Measurements from ENCODE around the gene TMEM95. TPM values are rescaled to one million over a fixed set of nuclear protein-coding genes. Genes with fewer than 3 reads are reported as not detected.
A peak's percentile ranks its signal among the peaks of the same experiment; 100 is the strongest.

TMEM95 gene
- total RNA-seq, 1 experiment from 2014 or later, result not detected

DNA sequence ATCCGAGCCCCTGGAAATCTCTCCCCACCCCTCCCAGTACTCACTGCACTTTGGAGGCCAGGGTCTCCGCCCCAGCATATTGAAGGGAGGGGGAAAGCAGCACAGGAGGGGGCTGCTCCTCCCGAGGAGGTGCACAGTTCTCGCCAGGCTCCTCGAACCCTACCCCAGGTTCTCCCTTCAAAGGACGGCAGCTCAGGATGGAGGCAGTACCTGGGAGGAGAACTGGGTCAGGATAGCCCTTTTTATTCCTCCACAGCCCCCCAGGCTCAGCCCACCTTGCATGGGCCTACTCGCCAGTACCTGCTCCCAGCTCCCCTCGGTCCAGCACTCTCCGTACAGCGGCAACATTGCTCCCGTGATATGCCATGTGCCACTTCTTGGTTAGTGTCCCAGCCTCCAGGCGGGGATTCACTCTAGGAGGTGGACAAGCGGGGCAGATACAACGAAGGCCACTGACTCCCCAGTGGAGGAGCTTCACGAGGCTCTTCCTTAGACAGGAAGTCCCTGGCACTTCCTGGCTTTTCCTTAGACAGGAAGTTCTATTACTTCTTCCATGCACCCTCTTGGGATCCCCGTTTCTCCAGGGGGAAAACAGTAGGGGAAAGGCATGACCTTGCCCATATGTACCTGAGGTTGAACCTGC, 37.7 kb upstream of the TMEM95 start:
- peaks cover 8% of the 10 kb centered on the region for H3K4me1 Mint-ChIP-seq (ENCODE audit: low read depth, unreplicated experiment)
- intact Hi-C loops (cut with micrococcal nuclease; ENCODE audit: unreplicated experiment), result no loop called here
- H3K4me3 Mint-ChIP-seq (ENCODE audit: low read depth, unreplicated experiment), result peak overlapping the region; percentile 34

GRCh38 chr17:7318121-7318860, 36.7 kb upstream of the TMEM95 start:
- H3K4me1 Mint-ChIP-seq (ENCODE audit: low read depth, unreplicated experiment), result peaks cover 8% of the 10 kb centered on the region
- H3K27me3 Mint-ChIP-seq (ENCODE audit: unreplicated experiment), result no peaks in the 10 kb centered on the region
- H3K36me3 Mint-ChIP-seq (ENCODE audit: insufficient read depth, unreplicated experiment), result peaks cover 60% of the 10 kb centered on the region
- no peaks in the 10 kb centered on the region for H3K9me3 Mint-ChIP-seq (ENCODE audit: low read depth, unreplicated experiment)
- no peak for DNase-seq
- no TSS peak for BruUV-seq (replicated peaks)
- no peak overlapping the region for H3K27ac Mint-ChIP-seq (ENCODE audit: unreplicated experiment)
- TF ChIP-seq CTCF (IDR thresholded peaks at IDR 0.05; ENCODE audit: unreplicated experiment), result no peak
- intact Hi-C loops (cut with micrococcal nuclease; ENCODE audit: unreplicated experiment), result no loop called here
- CTCF ChIA-PET, result no interaction called here
- H3K4me3 Mint-ChIP-seq (ENCODE audit: low read depth, unreplicated experiment), result no peak overlapping the region

More for the DNA sequence above, 37.7 kb upstream of the TMEM95 start:
- H3K9me3 Mint-ChIP-seq (ENCODE audit: low read depth, unreplicated experiment), result no peaks in the 10 kb centered on the region
- no peak for DNase-seq
- BruUV-seq (replicated peaks), result no TSS peak
- H3K27ac Mint-ChIP-seq (ENCODE audit: unreplicated experiment), result peak overlapping the region; percentile 56
- peaks cover 70% of the 10 kb centered on the region for H3K36me3 Mint-ChIP-seq (ENCODE audit: insufficient read depth, unreplicated experiment)
- CTCF ChIA-PET, result no interaction called here
- no peaks in the 10 kb centered on the region for H3K27me3 Mint-ChIP-seq (ENCODE audit: unreplicated experiment)
- no peak for TF ChIP-seq CTCF (IDR thresholded peaks at IDR 0.05; ENCODE audit: unreplicated experiment)

DNA sequence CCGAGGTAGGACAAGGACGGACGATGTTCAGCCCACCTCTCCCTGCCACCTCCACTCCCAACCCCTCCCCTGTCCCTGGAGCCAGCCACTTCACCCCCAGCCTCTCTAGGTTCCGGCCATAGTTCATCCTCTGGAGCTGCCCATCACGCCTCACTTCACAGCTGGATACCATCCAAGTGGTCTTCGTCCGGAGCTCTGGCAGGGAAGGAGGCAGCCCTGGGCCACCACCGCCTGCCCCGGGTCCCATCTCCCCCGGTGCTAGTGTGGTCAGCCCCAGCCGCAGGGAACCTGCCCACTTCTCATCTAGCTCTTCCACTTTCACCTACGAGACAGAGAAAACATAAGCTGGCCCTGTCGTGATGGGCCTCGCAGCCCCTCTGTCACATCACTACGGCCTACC, 33.5 kb upstream of the TMEM95 start:
- BruUV-seq (replicated peaks), result no TSS peak
- intact Hi-C loops (cut with micrococcal nuclease; ENCODE audit: unreplicated experiment), result no loop called here
- Mint-ChIP-seq H3K27me3 (ENCODE audit: unreplicated experiment) (no peaks in the 10 kb centered on the region), H3K27ac (ENCODE audit: unreplicated experiment) (no peak overlapping the region), H3K4me1 (ENCODE audit: low read depth, unreplicated experiment) (no peaks in the 10 kb centered on the region), H3K4me3 (ENCODE audit: low read depth, unreplicated experiment) (no peak overlapping the region), H3K36me3 (ENCODE audit: insufficient read depth, unreplicated experiment) (peaks cover 34% of the 10 kb centered on the region), H3K9me3 (ENCODE audit: low read depth, unreplicated experiment) (no peaks in the 10 kb centered on the region)
- no peak for DNase-seq
- CTCF ChIA-PET, result no interaction called here
- no peak for TF ChIP-seq CTCF (IDR thresholded peaks at IDR 0.05; ENCODE audit: unreplicated experiment)

DNA sequence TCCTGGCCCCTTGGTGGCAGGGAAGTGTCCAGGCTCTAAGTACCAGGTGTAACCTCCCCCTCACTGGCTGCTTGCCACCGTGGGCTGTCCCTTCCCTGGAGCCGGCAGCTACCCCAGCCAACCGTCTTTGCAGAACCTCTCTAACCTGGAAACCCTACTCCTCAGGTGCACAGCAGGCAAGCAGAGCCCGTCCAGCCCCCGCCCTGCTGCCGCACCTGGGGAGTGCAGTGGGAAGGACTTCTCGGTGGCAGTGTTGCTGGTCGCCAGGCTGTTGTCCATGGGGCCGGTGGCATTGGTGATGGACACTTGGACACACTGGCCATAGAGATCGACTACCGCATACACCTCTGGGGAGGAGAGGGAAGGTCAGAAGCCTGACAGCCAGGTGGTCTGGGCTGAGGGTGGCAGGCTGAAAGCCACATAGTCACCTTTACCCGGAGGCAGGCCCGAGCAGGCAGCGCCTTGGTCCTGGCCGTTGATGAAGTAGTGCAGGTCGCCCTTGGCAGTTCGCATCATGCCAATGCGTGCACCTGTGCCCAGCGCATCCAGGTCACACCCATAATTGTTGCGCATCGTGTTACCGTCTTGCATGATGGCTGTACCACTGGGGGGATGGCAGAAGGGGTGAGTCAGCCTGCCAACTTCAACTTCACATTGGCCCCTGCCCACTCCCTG, 32.3 kb upstream of the TMEM95 start:
- H3K27me3 Mint-ChIP-seq (ENCODE audit: unreplicated experiment), result no peaks in the 10 kb centered on the region
- H3K9me3 Mint-ChIP-seq (ENCODE audit: low read depth, unreplicated experiment), result no peaks in the 10 kb centered on the region
- peaks cover under 1% of the 10 kb centered on the region for H3K4me1 Mint-ChIP-seq (ENCODE audit: low read depth, unreplicated experiment)
- CTCF ChIA-PET, result no interaction called here
- TF ChIP-seq CTCF (IDR thresholded peaks at IDR 0.05; ENCODE audit: unreplicated experiment), result no peak
- no peak for DNase-seq
- H3K4me3 Mint-ChIP-seq (ENCODE audit: low read depth, unreplicated experiment), result no peak overlapping the region
- intact Hi-C loops (cut with micrococcal nuclease; ENCODE audit: unreplicated experiment), result no loop called here
- no TSS peak for BruUV-seq (replicated peaks)
- no peak overlapping the region for H3K27ac Mint-ChIP-seq (ENCODE audit: unreplicated experiment)
- H3K36me3 Mint-ChIP-seq (ENCODE audit: insufficient read depth, unreplicated experiment), result peaks cover 26% of the 10 kb centered on the region
